Endodermal cell (in vitro differentiated cells): ENCODE data around the gene OXSR1. TPM values are rescaled to one million over a fixed set of nuclear protein-coding genes. Genes with fewer than 3 reads are reported as not detected.

ENCODE experiments used
- DNase-seq: peaks from one replicate; pipeline ENCODE4 v3.0.0-alpha.2; 2017
- H3K27ac ChIP-seq: 2 replicates; pipeline ENCODE4 v1.5.1; 2013; ENCODE audit warnings: mild to moderate bottlenecking, low read depth, low read length, moderate library complexity
- H3K27me3 ChIP-seq: 2 replicates; pipeline ENCODE4 v1.6.1; 2013; ENCODE audit warnings: mild to moderate bottlenecking, low read length, moderate library complexity; ENCODE audit not compliant: insufficient read depth, control insufficient read depth, poor library complexity, severe bottlenecking
- H3K36me3 ChIP-seq: 2 replicates; pipeline ENCODE4 v1.7.0; 2013; ENCODE audit warnings: mild to moderate bottlenecking, low read length, moderate library complexity; ENCODE audit not compliant: control insufficient read depth, insufficient read depth
- H3K4me1 ChIP-seq: one replicate; pipeline ENCODE4 v1.7.0; 2013; ENCODE audit warnings: low read length; ENCODE audit not compliant: control insufficient read depth, insufficient read depth
- H3K4me3 ChIP-seq: 2 replicates; pipeline ENCODE4 v1.5.1; 2013; ENCODE audit warnings: mild to moderate bottlenecking, low read length, moderate library complexity
- H3K9ac ChIP-seq: 2 replicates; pipeline ENCODE4 v1.6.1; 2013; ENCODE audit warnings: mild to moderate bottlenecking, low read length, moderate library complexity; ENCODE audit not compliant: poor library complexity, severe bottlenecking; ENCODE audit errors: extremely low read depth
- H3K9me3 ChIP-seq: 2 replicates; pipeline ENCODE4 v1.6.1; 2013; ENCODE audit warnings: mild to moderate bottlenecking, low read length, moderate library complexity; ENCODE audit not compliant: control insufficient read depth
- H3K27ac Mint-ChIP-seq: 2 replicates; pipeline ENCODE4 v1.8.0; 2020; ENCODE audit warnings: mixed read lengths
- H3K27me3 Mint-ChIP-seq: 2 replicates; pipeline ENCODE4 v1.8.0; 2021; ENCODE audit warnings: mild to moderate bottlenecking, mixed read lengths; ENCODE audit not compliant: insufficient read depth
- H3K36me3 Mint-ChIP-seq: 2 replicates; pipeline ENCODE4 v1.8.0; 2020; ENCODE audit warnings: low read depth, mixed read lengths
- H3K4me1 Mint-ChIP-seq: 2 replicates; pipeline ENCODE4 v1.8.0; 2020; ENCODE audit warnings: mixed read lengths
- H3K4me3 Mint-ChIP-seq: 2 replicates; pipeline ENCODE4 v1.8.0; 2020; ENCODE audit warnings: mild to moderate bottlenecking, moderate library complexity, mixed read lengths
- H3K9me3 Mint-ChIP-seq: 2 replicates; pipeline ENCODE4 v1.8.0; 2020; ENCODE audit warnings: mild to moderate bottlenecking, mixed read lengths
- CTCF ChIP-seq: fragments of 200-600 bp; sonication (generic); conservative IDR thresholded peaks from 2 replicates; pipeline ENCODE4 v1.5.0; 2021; ENCODE audit warnings: antibody characterized with exemption, mild to moderate bottlenecking
- WGBS, 2 experiments: methylation state at CpG; one replicate each; pipeline versions ENCODE4 v1.1.5 to v1.1.7; 2013; ENCODE audit warnings: missing lambda C conversion rate in 2 of 2, mixed read lengths in 1 of 2; ENCODE audit not compliant: insufficient coverage in 1 of 2, insufficient read length in 1 of 2; 5-methylcytosine and 5-hydroxymethylcytosine counted together
- total RNA-seq, 2 donors: library from RNA; stranded (reverse); fragmentation: NEBNext Ultra II Directional in 1 of 2; extraction: Animal tissue kit (Norgen Biotek cat#: 25700) in 1 of 2; gene quantifications; 2 replicates in 1 of 2; 3 replicates in 1 of 2; pipeline ENCODE4 v1.2.1, GENCODE V29; 2021

OXSR1 gene
- total RNA-seq, 2 donors from 2014 or later = 41.9 to 55.5 TPM

- Histone ChIP-seq H3K9ac (no peak overlapping the region), H3K9me3 (no peaks in the 10 kb centered on the region), H3K27ac (no peak overlapping the region), H3K4me1 (peaks cover 5% of the 10 kb centered on the region), H3K36me3 (no peaks in the 10 kb centered on the region), H3K4me3 (no peak overlapping the region), H3K27me3 (no peaks in the 10 kb centered on the region)
- WGBS, 2 experiments = 90 to 94% methylated on average over 2 to 5 of the region's 5 CpGs
- H3K4me3 Mint-ChIP-seq = no peak overlapping the region
- H3K9me3 Mint-ChIP-seq = no peaks in the 10 kb centered on the region
- H3K27me3 Mint-ChIP-seq = no peaks in the 10 kb centered on the region
- H3K4me1 Mint-ChIP-seq = peaks cover 33% of the 10 kb centered on the region
- no peaks in the 10 kb centered on the region for H3K36me3 Mint-ChIP-seq
- TF ChIP-seq CTCF = peak; percentile 62
- no peak for DNase-seq
- no peak overlapping the region for H3K27ac Mint-ChIP-seq
Observed at GRCh38 chr3:38297947-38298711, 132.8 kb downstream of the OXSR1 start.

Other genes with a start within 250 kb of the OXSR1 start
- 10 to 100 TPM; 16.0 to 21.3 TPM for gene VILL, start 174.8 kb upstream of the OXSR1 start, total RNA-seq
- gene PLCD1, start 135.9 kb upstream of the OXSR1 start, total RNA-seq = 10 to 100 TPM; 54.3 to 66.6 TPM
- 1 to 10 TPM; 3.9 to 6.0 TPM for gene DLEC1, start 126.3 kb upstream of the OXSR1 start, total RNA-seq
- gene ACAA1, start 28.4 kb upstream of the OXSR1 start, total RNA-seq = 10 to 100 TPM; 40.1 to 43.7 TPM
- 10 to 100 TPM; 16.2 to 18.8 TPM for gene MYD88, start 26.9 kb upstream of the OXSR1 start, total RNA-seq
- gene SLC22A13, start 100.3 kb downstream of the OXSR1 start, total RNA-seq = under 1 TPM; 0.13 to 0.33 TPM
- gene SLC22A14, start 116.8 kb downstream of the OXSR1 start, total RNA-seq = under 1 TPM in 1 of 2 donors, not detected in 1; 0.20 TPM
- gene XYLB, start 181.2 kb downstream of the OXSR1 start, total RNA-seq = 1 to 10 TPM; 4.7 to 6.3 TPM